MCF 10A (cell line): ENCODE measurements around the gene SUCO. TPM values are rescaled to one million over a fixed set of nuclear protein-coding genes. Genes with fewer than 3 reads are reported as not detected.

Experiments used
- BruUV-seq: library from RNA; stranded (reverse); fragments of 400-500 nt; replicated peaks from 2 replicates; lab custom pipeline; 2021; lab: Mats Ljungman, UMichigan
- CTCF ChIA-PET: fragments of 300-600 bp; sonication (Branson Sonifier 250); formaldehyde crosslinking; extraction: SDS; loops from one replicate; lab custom pipeline; 2021; ENCODE audit warnings: antibody characterized with exemption, inconsistent platforms; lab: Yijun Ruan, JAX
- POLR2A ChIA-PET: fragments of 300-600, 350-650 bp; sonication (Branson Sonifier 250); formaldehyde crosslinking; extraction: SDS; loops from one replicate; lab custom pipeline; 2020; ENCODE audit warnings: antibody characterized with exemption, inconsistent platforms; lab: Yijun Ruan, JAX
- DNase-seq: peaks from one replicate; pipeline ENCODE4 v3.0.0-alpha.2; 2018; ENCODE audit not compliant: unreplicated experiment
- H3K27ac Mint-ChIP-seq: one replicate; pipeline ENCODE4 v1.8.0; 2022; ENCODE audit warnings: mild to moderate bottlenecking, low read depth, mixed read lengths; ENCODE audit not compliant: unreplicated experiment
- H3K27me3 Mint-ChIP-seq: one replicate; pipeline ENCODE4 v1.8.0; 2022; ENCODE audit warnings: mixed read lengths; ENCODE audit not compliant: insufficient read depth, unreplicated experiment
- H3K36me3 Mint-ChIP-seq: one replicate; pipeline ENCODE4 v1.8.0; 2022; ENCODE audit warnings: mild to moderate bottlenecking, moderate library complexity, mixed read lengths; ENCODE audit not compliant: insufficient read depth, unreplicated experiment
- H3K4me1 Mint-ChIP-seq: one replicate; pipeline ENCODE4 v1.8.0; 2022; ENCODE audit warnings: mixed read lengths; ENCODE audit not compliant: insufficient read depth, unreplicated experiment
- H3K4me3 Mint-ChIP-seq: one replicate; pipeline ENCODE4 v1.8.0; 2022; ENCODE audit warnings: mild to moderate bottlenecking, moderate library complexity, mixed read lengths; ENCODE audit not compliant: unreplicated experiment
- H3K9me3 Mint-ChIP-seq: one replicate; pipeline ENCODE4 v1.8.0; 2022; ENCODE audit warnings: mixed read lengths; ENCODE audit not compliant: unreplicated experiment
- CTCF ChIP-seq: fragments of 200-600 bp; IDR thresholded peaks from one replicate; pipeline ENCODE4 v1.8.0; 2022; ENCODE audit warnings: antibody characterized with exemption, mild to moderate bottlenecking; ENCODE audit not compliant: unreplicated experiment
- intact Hi-C: fragments of 100-400 bp; cut with micrococcal nuclease; formaldehyde crosslinking; loops from 2 replicates; pipeline ENCODE4 v1.14.1; 2022
- total RNA-seq: library from RNA; stranded (reverse); gene quantifications from 2 replicates; pipeline ENCODE4 v1.2.3, GENCODE V29; 2022

SUCO gene
- total RNA-seq, 1 experiment from 2014 or later, result 47.9 TPM

- no peak for DNase-seq
- no TSS peak for BruUV-seq
- Mint-ChIP-seq H3K27ac (no peak overlapping the region), H3K27me3 (no peaks in the 10 kb centered on the region), H3K4me1 (peaks cover 16% of the 10 kb centered on the region), H3K9me3 (no peaks in the 10 kb centered on the region), H3K36me3 (no peaks in the 10 kb centered on the region), H3K4me3 (no peak overlapping the region)
- TF ChIP-seq CTCF, result no peak
- CTCF ChIA-PET, result interaction anchor here (0.6 kb wide), 1 partner anchor 81 kb away, joined by 3 read pairs; no protein-coding TSS in a partner anchor
- POLR2A ChIA-PET, result no interaction called here
- intact Hi-C loops, result no loop called here
Measured at GRCh38 chr1:172647987-172648386, 115.0 kb downstream of the SUCO start.

- Mint-ChIP-seq H3K27ac (no peak overlapping the region), H3K4me3 (no peak overlapping the region), H3K9me3 (no peaks in the 10 kb centered on the region), H3K27me3 (no peaks in the 10 kb centered on the region), H3K4me1 (peaks cover 27% of the 10 kb centered on the region), H3K36me3 (no peaks in the 10 kb centered on the region)
- ChIA-PET CTCF (interaction anchor here (0.7 to 2.0 kb wide), 3 partner anchors 40 to 69 kb away, joined by 3 to 7 read pairs (median 4); no protein-coding TSS in a partner anchor), POLR2A (interaction anchor here (1.3 kb wide), 2 partner anchors 8 to 11 kb away, joined by 3 to 6 read pairs; partner anchors contain the start of gene FASLG)
- BruUV-seq, result no TSS peak
- no peak for DNase-seq
- no peak for TF ChIP-seq CTCF
- intact Hi-C loops, result no loop called here
Measured at GRCh38 chr1:172650474-172651193, 117.7 kb downstream of the SUCO start.

GRCh38 chr1:172653015-172653709 lies 120.2 kb downstream of the SUCO start:
- Mint-ChIP-seq H3K27me3 (no peaks in the 10 kb centered on the region), H3K36me3 (no peaks in the 10 kb centered on the region), H3K9me3 (no peaks in the 10 kb centered on the region), H3K27ac (peak overlapping the region; percentile 47), H3K4me1 (peaks cover 29% of the 10 kb centered on the region), H3K4me3 (no peak overlapping the region)
- peak; percentile 74 for DNase-seq
- intact Hi-C loops, result no loop called here
- BruUV-seq, result no TSS peak
- no peak for TF ChIP-seq CTCF
- ChIA-PET POLR2A (interaction anchor here (0.6 to 1.0 kb wide), 3 partner anchors 21 to 540 kb away, joined by 3 read pairs; no protein-coding TSS in a partner anchor), CTCF (interaction anchor here (0.6 to 1.3 kb wide), 3 partner anchors 9 to 74 kb away, joined by 3 read pairs; no protein-coding TSS in a partner anchor)

GRCh38 chr1:172654535-172654934 lies 121.6 kb downstream of the SUCO start:
- no TSS peak for BruUV-seq
- intact Hi-C loops, result no loop called here
- no peak overlapping the region for H3K27ac Mint-ChIP-seq
- TF ChIP-seq CTCF, result no peak
- POLR2A ChIA-PET, result interaction anchor here (0.6 to 0.7 kb wide), 2 partner anchors 10 kb away, joined by 3 to 5 read pairs; no protein-coding TSS in a partner anchor
- DNase-seq, result peak; percentile 40
- H3K36me3 Mint-ChIP-seq, result no peaks in the 10 kb centered on the region
- H3K9me3 Mint-ChIP-seq, result no peaks in the 10 kb centered on the region
- H3K27me3 Mint-ChIP-seq, result no peaks in the 10 kb centered on the region
- no peak overlapping the region for H3K4me3 Mint-ChIP-seq
- H3K4me1 Mint-ChIP-seq, result peaks cover 32% of the 10 kb centered on the region
- CTCF ChIA-PET, result no interaction called here
